Liver (tissue), 9 donors: Measurements from ENCODE around the gene PARD3B. TPM values are rescaled to one million over a fixed set of nuclear protein-coding genes. Genes with fewer than 3 reads are reported as not detected.

Experiments
- DNase-seq: peaks from one replicate; pipeline ENCODE4 v3.0.0-alpha.2; 2017; ENCODE audit warnings: low spot score
- H3K27ac ChIP-seq, 2 donors: one replicate each; pipeline ENCODE4 v1.7.0; 2013; ENCODE audit warnings: inconsistent platforms in 2 of 2, low read length in 2 of 2, control low read depth in 1 of 2, low read depth in 1 of 2, mild to moderate bottlenecking in 1 of 2
- H3K27me3 ChIP-seq, 4 donors: one replicate each; pipeline versions ENCODE4 v1.6.1 to v1.7.0; 2013; ENCODE audit warnings: low read length in 3 of 4, inconsistent platforms in 1 of 4, mild to moderate bottlenecking in 1 of 4, moderate library complexity in 1 of 4; ENCODE audit not compliant: control insufficient read depth in 4 of 4, insufficient read depth in 4 of 4
- H3K36me3 ChIP-seq, 4 donors: one replicate each; pipeline versions ENCODE4 v1.6.1 to v1.7.0; 2013; ENCODE audit warnings: low read length in 3 of 4, mild to moderate bottlenecking in 3 of 4, low read depth in 1 of 4, moderate library complexity in 1 of 4; ENCODE audit not compliant: control insufficient read depth in 4 of 4, insufficient read depth in 3 of 4
- H3K4me1 ChIP-seq, 4 donors: one replicate each; pipeline versions ENCODE4 v1.6.1 to v1.7.0; 2013; ENCODE audit warnings: low read length in 3 of 4, mild to moderate bottlenecking in 3 of 4, moderate library complexity in 1 of 4; ENCODE audit not compliant: control insufficient read depth in 4 of 4, insufficient read depth in 4 of 4
- H3K4me3 ChIP-seq, 3 donors: one replicate each; pipeline versions ENCODE4 v1.6.1 to v1.7.0; 2013; ENCODE audit warnings: low read length in 3 of 3, control low read depth in 1 of 3, low read depth in 1 of 3, mild to moderate bottlenecking in 1 of 3
- H3K9ac ChIP-seq, 2 donors: one replicate each; pipeline ENCODE4 v1.7.0; 2013; ENCODE audit warnings: low read length in 2 of 2, mild to moderate bottlenecking in 2 of 2, moderate library complexity in 2 of 2, control low read depth in 1 of 2, low read depth in 1 of 2
- H3K9me3 ChIP-seq, 4 donors: one replicate each; pipeline versions ENCODE4 v1.6.1 to v1.7.0; 2013; ENCODE audit warnings: low read length in 3 of 4; ENCODE audit not compliant: control insufficient read depth in 4 of 4
- ATF3 ChIP-seq: IDR thresholded peaks from 2 replicates; pipeline ENCODE4 v1.6.1; 2016; ENCODE audit warnings: antibody characterized with exemption
- CTCF ChIP-seq: fragments of 150-350 bp; IDR thresholded peaks from 2 replicates; pipeline ENCODE4 v1.5.1; 2017; ENCODE audit warnings: improper control_type of control experiment, low read depth, low read length; ENCODE audit not compliant: missing input control
- FOXA1 ChIP-seq: IDR thresholded peaks from 2 replicates; pipeline ENCODE4 v1.6.1; 2016; ENCODE audit warnings: antibody characterized with exemption
- FOXA2 ChIP-seq: IDR thresholded peaks from 2 replicates; pipeline ENCODE4 v1.6.1; 2016; ENCODE audit warnings: antibody characterized with exemption
- GABPA ChIP-seq, 2 donors: IDR thresholded peaks in 1 of 2; conservative IDR thresholded peaks in 1 of 2; 2 replicates each; pipeline ENCODE4 v1.6.1; 2016; ENCODE audit warnings: antibody characterized with exemption in 2 of 2, mild to moderate bottlenecking in 1 of 2, moderate library complexity in 1 of 2
- HNF4A ChIP-seq, 2 donors: conservative IDR thresholded peaks; 2 replicates each; pipeline ENCODE4 v1.6.1; 2016; ENCODE audit warnings: antibody characterized with exemption in 2 of 2, mild to moderate bottlenecking in 2 of 2
- HNF4G ChIP-seq: IDR thresholded peaks from 2 replicates; pipeline ENCODE4 v1.6.1; 2016; ENCODE audit warnings: antibody characterized with exemption
- JUND ChIP-seq, 2 donors: IDR thresholded peaks; 2 replicates each; pipeline ENCODE4 v1.6.1; 2016; ENCODE audit warnings: antibody characterized with exemption in 2 of 2
- MAX ChIP-seq: IDR thresholded peaks from 2 replicates; pipeline ENCODE4 v1.6.1; 2016; ENCODE audit warnings: antibody characterized with exemption
- RAD21 ChIP-seq, 2 donors: IDR thresholded peaks; 2 replicates each; pipeline ENCODE4 v1.6.1; 2016; ENCODE audit warnings: antibody characterized with exemption in 2 of 2, mild to moderate bottlenecking in 2 of 2
- REST ChIP-seq: IDR thresholded peaks from 2 replicates; pipeline ENCODE4 v1.6.1; 2016; ENCODE audit warnings: antibody characterized with exemption, mild to moderate bottlenecking
- RXRA ChIP-seq, 2 donors: IDR thresholded peaks; 2 replicates each; pipeline ENCODE4 v1.6.1; 2017 to 2018; ENCODE audit warnings: antibody characterized with exemption in 2 of 2, mild to moderate bottlenecking in 1 of 2
- SP1 ChIP-seq: IDR thresholded peaks from 2 replicates; pipeline ENCODE4 v1.6.1; 2018; ENCODE audit warnings: antibody characterized with exemption, mild to moderate bottlenecking
- TAF1 ChIP-seq: conservative IDR thresholded peaks from 2 replicates; pipeline ENCODE4 v1.6.1; 2016; ENCODE audit warnings: antibody characterized with exemption, mild to moderate bottlenecking
- YY1 ChIP-seq: IDR thresholded peaks from 2 replicates; pipeline ENCODE4 v1.6.1; 2016; ENCODE audit warnings: antibody characterized with exemption, mild to moderate bottlenecking
- ZBTB33 ChIP-seq: IDR thresholded peaks from 2 replicates; pipeline ENCODE4 v1.6.1; 2016; ENCODE audit warnings: antibody characterized with exemption
- WGBS: extraction: QIAGEN DNeasy Blood & Tissue Kit; methylation state at CpG from one replicate; pipeline ENCODE4 v1.1.7; 2013; 5-methylcytosine and 5-hydroxymethylcytosine counted together
- polyA plus RNA-seq, 2 donors: library from polyadenylated mRNA; stranded (reverse) in 1 of 2; unstranded in 1 of 2; fragments of 200-250 nt in 1 of 2; fragments of >200 nt in 1 of 2; fragmentation: Nextera tagmentation in 1 of 2; extraction: Ambion mirVana in 1 of 2; gene quantifications; one replicate each; pipeline versions ENCODE4 v1.2.1 to v1.2.3, GENCODE V29; 2013 to 2015
- total RNA-seq, 2 donors: library from RNA; depleted of rRNA; stranded (reverse); fragments of >200 nt; gene quantifications; one replicate each; pipeline ENCODE4 v1.2.3, GENCODE V29; 2014
- donor health status: healthy.
- donor health status: healthy.
- donor health status: healthy.
- donor health status: healthy.
- donor health status: healthy.

PARD3B gene
- total and polyA plus RNA-seq, 4 donors = 1.1 to 10.3 (median 3.7) TPM

GRCh38 chr2:205499006-205499405, 953.7 kb downstream of the PARD3B start:
- no peak for DNase-seq
- H3K27ac ChIP-seq = no peak overlapping the region
- no peaks in the 10 kb centered on the region for H3K4me1 ChIP-seq
- WGBS = 82% methylated on average over 3 of the region's 3 CpGs
- H3K9ac ChIP-seq = no peak overlapping the region
- no peak overlapping the region for H3K4me3 ChIP-seq
- no peaks in the 10 kb centered on the region for H3K9me3 ChIP-seq
- no peaks in the 10 kb centered on the region for H3K36me3 ChIP-seq
- no peak for TF ChIP-seq ATF3
- TF ChIP-seq HNF4A (conservative IDR thresholded peaks at IDR 0.05) = no peak
- no peak for TF ChIP-seq MAX
- TF ChIP-seq RXRA (IDR thresholded peaks at IDR 0.05) = no peak
- TF ChIP-seq GABPA (IDR thresholded peaks at IDR 0.05 in 1 of 2, conservative IDR thresholded peaks at IDR 0.05 in 1 of 2) = no peak
- no peak for TF ChIP-seq SP1
- no peak for TF ChIP-seq ZBTB33
- no peak for TF ChIP-seq REST
- no peak for TF ChIP-seq YY1
- no peak for TF ChIP-seq HNF4G
- no peak for TF ChIP-seq TAF1
- H3K27me3 ChIP-seq = no peaks in the 10 kb centered on the region

- no peak for DNase-seq
- Histone ChIP-seq H3K9ac (no peak overlapping the region), H3K4me1 (no peaks in the 10 kb centered on the region), H3K36me3 (no peaks in the 10 kb centered on the region), H3K4me3 (no peak overlapping the region), H3K27me3 (no peaks in the 10 kb centered on the region), H3K9me3 (no peaks in the 10 kb centered on the region), H3K27ac (no peak overlapping the region)
- 82% methylated on average over 4 of the region's 4 CpGs for WGBS
- TF ChIP-seq RAD21 (IDR thresholded peaks at IDR 0.05) (no peak), CTCF (no peak), ATF3 (no peak), JUND (IDR thresholded peaks at IDR 0.05) (no peak), GABPA (IDR thresholded peaks at IDR 0.05 in 1 of 2, conservative IDR thresholded peaks at IDR 0.05 in 1 of 2) (no peak), REST (no peak), SP1 (no peak), ZBTB33 (no peak), FOXA2 (no peak), FOXA1 (no peak), RXRA (IDR thresholded peaks at IDR 0.05) (no peak), HNF4A (conservative IDR thresholded peaks at IDR 0.05) (no peak), MAX (no peak)
Measured at GRCh38 chr2:205500065-205500464, 954.8 kb downstream of the PARD3B start.
